Measurements from ENCODE around the gene MYH15. TPM values are rescaled to one million over a fixed set of nuclear protein-coding genes. Genes with fewer than 3 reads are reported as not detected.

MYH15 gene
- total and polyA plus RNA-seq, 4 donors = 0.06 to 0.31 (median 0.25) TPM

DNA sequence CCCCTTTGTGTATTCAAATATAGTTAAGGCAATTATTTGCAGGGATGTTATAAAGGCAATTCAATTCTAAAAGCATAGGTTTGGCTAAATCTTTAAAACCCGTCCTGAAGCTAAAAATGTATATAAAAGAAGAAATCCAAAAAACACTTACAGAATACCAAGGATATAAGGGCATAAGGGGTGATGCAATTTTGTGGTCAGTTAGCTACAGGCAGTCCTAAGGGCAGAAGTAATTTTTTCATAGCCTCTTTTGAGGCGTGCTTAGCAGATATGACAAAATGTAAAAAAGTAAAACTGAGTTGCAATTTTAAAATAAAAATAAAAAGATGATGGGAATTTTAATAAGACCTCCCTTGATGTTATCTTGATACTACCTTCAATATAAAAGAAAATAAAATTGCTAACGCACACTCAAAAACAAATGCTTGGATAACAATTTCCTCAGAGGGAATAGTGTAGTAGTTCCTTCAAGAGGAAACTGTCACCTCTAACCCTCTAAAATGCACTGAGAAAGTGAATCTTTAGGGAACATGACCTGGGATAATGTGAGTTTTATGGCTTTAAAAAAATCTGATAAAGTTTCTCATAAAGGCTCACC is 104.2 kb downstream of the MYH15 start:
- Histone ChIP-seq H3K36me3 (ENCODE audit: control insufficient read depth in 4 of 4, insufficient read depth in 4 of 4, low read length in 4 of 4) (no peaks in the 10 kb centered on the region), H3K27ac (ENCODE audit: low read depth in 1 of 2, low read length in 1 of 2) (no peak overlapping the region), H3K4me1 (ENCODE audit: control insufficient read depth in 5 of 5, insufficient read depth in 5 of 5, low read length in 5 of 5) (peaks cover 0 to 7% (median 0%) of the 10 kb centered on the region in 5 donors), H3K27me3 (ENCODE audit: control insufficient read depth in 3 of 3, insufficient read depth in 3 of 3, low read length in 2 of 3) (peaks cover 0 to 9% (median 0%) of the 10 kb centered on the region in 3 donors), H3K9ac (ENCODE audit: insufficient read depth in 1 of 2, low read length in 2 of 2) (no peak overlapping the region), H3K9me3 (ENCODE audit: control insufficient read depth in 4 of 4, insufficient read depth in 3 of 4, low read length in 3 of 4) (no peaks in the 10 kb centered on the region), H3K4me3 (no peak overlapping the region)
- DNase-seq (no peak), ATAC-seq (ENCODE audit: insufficient read depth, low FRiP score) (no peak)
- WGBS, 2 donors = 41 to 73% methylated on average over 3 of the region's 3 CpGs
- TF ChIP-seq, protein P1, sequence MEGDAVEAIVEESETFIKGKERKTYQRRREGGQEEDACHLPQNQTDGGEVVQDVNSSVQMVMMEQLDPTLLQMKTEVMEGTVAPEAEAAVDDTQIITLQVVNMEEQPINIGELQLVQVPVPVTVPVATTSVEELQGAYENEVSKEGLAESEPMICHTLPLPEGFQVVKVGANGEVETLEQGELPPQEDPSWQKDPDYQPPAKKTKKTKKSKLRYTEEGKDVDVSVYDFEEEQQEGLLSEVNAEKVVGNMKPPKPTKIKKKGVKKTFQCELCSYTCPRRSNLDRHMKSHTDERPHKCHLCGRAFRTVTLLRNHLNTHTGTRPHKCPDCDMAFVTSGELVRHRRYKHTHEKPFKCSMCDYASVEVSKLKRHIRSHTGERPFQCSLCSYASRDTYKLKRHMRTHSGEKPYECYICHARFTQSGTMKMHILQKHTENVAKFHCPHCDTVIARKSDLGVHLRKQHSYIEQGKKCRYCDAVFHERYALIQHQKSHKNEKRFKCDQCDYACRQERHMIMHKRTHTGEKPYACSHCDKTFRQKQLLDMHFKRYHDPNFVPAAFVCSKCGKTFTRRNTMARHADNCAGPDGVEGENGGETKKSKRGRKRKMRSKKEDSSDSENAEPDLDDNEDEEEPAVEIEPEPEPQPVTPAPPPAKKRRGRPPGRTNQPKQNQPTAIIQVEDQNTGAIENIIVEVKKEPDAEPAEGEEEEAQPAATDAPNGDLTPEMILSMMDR (IDR thresholded peaks at IDR 0.05; ENCODE audit: control extremely low read depth, extremely low read depth) = no peak

DNA sequence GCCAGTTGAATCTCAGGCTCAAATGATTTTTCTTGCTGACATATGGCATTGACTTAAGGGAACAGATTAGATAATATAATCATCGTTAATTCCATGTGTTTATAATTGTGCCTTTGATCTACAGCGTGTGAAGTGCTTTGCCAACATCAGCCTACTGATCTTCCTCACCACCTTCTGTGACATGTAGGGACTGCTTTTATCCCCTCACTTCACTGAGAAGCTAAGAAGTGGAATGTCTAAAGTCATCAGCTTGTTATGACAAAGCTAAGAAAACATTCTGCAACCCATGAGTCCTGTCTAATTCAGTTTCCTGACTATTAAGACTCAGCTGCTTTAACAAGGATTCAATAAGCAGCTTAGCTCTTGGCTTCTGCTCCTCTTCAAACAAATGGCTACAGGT is 106.0 kb downstream of the MYH15 start:
- Histone ChIP-seq H3K36me3 (ENCODE audit: control insufficient read depth in 4 of 4, insufficient read depth in 4 of 4, low read length in 4 of 4) (no peaks in the 10 kb centered on the region), H3K4me1 (ENCODE audit: control insufficient read depth in 5 of 5, insufficient read depth in 5 of 5, low read length in 5 of 5) (peaks cover 0 to 7% (median 0%) of the 10 kb centered on the region in 5 donors), H3K4me3 (no peak overlapping the region), H3K9me3 (ENCODE audit: control insufficient read depth in 4 of 4, insufficient read depth in 3 of 4, low read length in 3 of 4) (peaks cover 0 to 3% (median 0%) of the 10 kb centered on the region in 4 donors), H3K9ac (ENCODE audit: insufficient read depth in 1 of 2, low read length in 2 of 2) (no peak overlapping the region), H3K27ac (ENCODE audit: low read depth in 1 of 2, low read length in 1 of 2) (no peak overlapping the region), H3K27me3 (ENCODE audit: control insufficient read depth in 3 of 3, insufficient read depth in 3 of 3, low read length in 2 of 3) (peaks cover 0 to 9% (median 0%) of the 10 kb centered on the region in 3 donors)
- ATAC-seq (ENCODE audit: insufficient read depth, low FRiP score) = no peak
- WGBS, 2 donors = 64 to 67% methylated on average over 2 of the region's 2 CpGs
- TF ChIP-seq, protein P1 (IDR thresholded peaks at IDR 0.05; ENCODE audit: control extremely low read depth, extremely low read depth) = no peak
- DNase-seq = peak in 2 of 3 donors; percentile 28 to 29

DNA sequence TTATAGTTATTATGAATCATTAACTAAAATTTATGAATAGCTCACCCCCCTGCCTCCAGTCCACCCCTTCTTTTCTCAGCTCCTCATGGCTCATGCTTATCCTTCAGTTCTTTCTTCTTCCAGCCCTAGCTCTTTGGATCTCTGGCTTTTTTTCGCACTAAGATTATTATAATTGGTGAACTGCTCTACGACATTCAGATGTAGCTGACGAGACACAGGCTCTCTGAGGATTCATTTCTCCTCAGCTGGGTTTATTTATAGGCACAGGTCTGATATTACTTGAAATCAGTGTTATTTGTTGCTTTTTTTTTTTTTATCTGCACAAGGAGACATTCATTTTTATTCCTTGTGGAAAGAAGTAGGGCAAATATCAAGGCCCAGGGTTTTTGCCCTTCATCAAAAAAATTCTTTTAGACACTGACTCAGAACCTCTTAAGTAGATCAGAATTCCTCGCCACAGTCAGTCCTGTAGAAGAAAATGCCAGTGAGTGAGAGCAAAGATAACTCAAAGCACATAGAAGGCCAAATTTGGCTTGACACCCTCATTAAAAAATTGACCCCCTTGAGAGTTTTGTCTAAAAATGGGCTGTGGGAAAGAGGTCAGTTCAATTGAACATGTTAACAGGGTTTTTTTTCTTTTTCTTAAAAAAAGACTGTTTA is 106.6 kb downstream of the MYH15 start:
- H3K4me1 ChIP-seq (ENCODE audit: control insufficient read depth in 5 of 5, insufficient read depth in 5 of 5, low read length in 5 of 5) = peaks cover 0 to 7% (median 0%) of the 10 kb centered on the region in 5 donors
- WGBS, 2 donors = 86 to 95% methylated on average over 4 of the region's 4 CpGs
- H3K9ac ChIP-seq (ENCODE audit: insufficient read depth in 1 of 2, low read length in 2 of 2) = no peak overlapping the region
- ATAC-seq (ENCODE audit: insufficient read depth, low FRiP score) (no peak), DNase-seq (no peak)
- no peak overlapping the region for H3K4me3 ChIP-seq
- H3K27ac ChIP-seq (ENCODE audit: low read depth in 1 of 2, low read length in 1 of 2) = no peak overlapping the region
- peaks cover 0 to 3% (median 0%) of the 10 kb centered on the region in 4 donors for H3K9me3 ChIP-seq (ENCODE audit: control insufficient read depth in 4 of 4, insufficient read depth in 3 of 4, low read length in 3 of 4)
- TF ChIP-seq, protein P1 (IDR thresholded peaks at IDR 0.05; ENCODE audit: control extremely low read depth, extremely low read depth) = no peak
- peaks cover 0 to 9% (median 0%) of the 10 kb centered on the region in 3 donors for H3K27me3 ChIP-seq (ENCODE audit: control insufficient read depth in 3 of 3, insufficient read depth in 3 of 3, low read length in 2 of 3)
- H3K36me3 ChIP-seq (ENCODE audit: control insufficient read depth in 4 of 4, insufficient read depth in 4 of 4, low read length in 4 of 4) = no peaks in the 10 kb centered on the region

All from lung (tissue), 12 donors.